Right atrium auricular region (tissue), 2 donors: ENCODE data around the gene MMP13. TPM values are rescaled to one million over a fixed set of nuclear protein-coding genes. Genes with fewer than 3 reads are reported as not detected.

Experiments used
- DNase-seq: peaks from one replicate; pipeline ENCODE4 v3.0.0-alpha.2; 2019; ENCODE audit warnings: low spot score
- H3K27ac ChIP-seq, 2 donors: fragments of 200-600 bp; sonication (generic); 1 replicate in 1 of 2; 2 replicates in 1 of 2; pipeline ENCODE4 v1.5.1; 2016 to 2019
- H3K27me3 ChIP-seq, 2 donors: fragments of 200-600 bp; sonication (generic); one replicate each; pipeline versions ENCODE4 v1.5.1 to v1.6.0; 2017 to 2019
- H3K36me3 ChIP-seq: fragments of 200-600 bp; sonication (generic); one replicate; pipeline ENCODE4 v1.5.1; 2016
- H3K4me1 ChIP-seq, 2 donors: fragments of 200-600 bp; sonication (generic); one replicate each; pipeline versions ENCODE4 v1.5.1 to v1.6.0; 2017 to 2019
- H3K4me3 ChIP-seq, 2 donors: fragments of 200-600 bp; sonication (generic); 1 replicate in 1 of 2; 2 replicates in 1 of 2; pipeline ENCODE4 v1.5.1; 2017 to 2019; ENCODE audit warnings: mild to moderate bottlenecking in 1 of 2, moderate library complexity in 1 of 2
- H3K9me3 ChIP-seq, 2 donors: fragments of 200-600 bp; sonication (generic); one replicate each; pipeline ENCODE4 v1.5.1; 2019
- total RNA-seq, 2 donors: library from RNA; depleted of rRNA; stranded (reverse); fragments of >200 nt; gene quantifications; one replicate each; pipeline ENCODE4 v1.1.0, GENCODE V29; 2016
- TF ChIP-seq, protein P1 (sequence below), 2 donors: fragments of 200-600 bp; sonication (generic); IDR thresholded peaks; one replicate each; pipeline ENCODE4 v1.5.1; 2019; ENCODE audit warnings: antibody characterized with exemption in 2 of 2

Gene MMP13
- total RNA-seq, 2 donors from 2014 or later: not detected

DNA sequence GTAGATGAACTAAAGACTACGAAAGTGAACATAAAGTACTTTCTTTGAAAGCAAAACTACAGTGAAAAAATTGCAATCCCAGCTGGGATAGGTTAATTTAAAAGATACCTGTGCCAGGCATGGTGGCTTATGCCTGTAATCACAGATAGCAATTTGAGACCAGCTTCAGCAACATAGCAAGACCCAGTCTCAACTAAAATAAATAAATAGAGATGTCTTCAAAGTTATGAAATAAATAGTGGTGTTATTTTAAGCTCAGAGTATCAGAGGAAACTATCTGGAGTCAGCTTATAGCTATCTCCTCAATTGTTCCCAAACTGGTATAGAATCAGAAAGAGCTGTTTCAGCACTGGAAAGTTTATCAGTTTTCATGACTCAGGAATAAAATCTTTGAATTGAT lies 17.3 kb upstream of the MMP13 start:
- TF ChIP-seq, protein P1, sequence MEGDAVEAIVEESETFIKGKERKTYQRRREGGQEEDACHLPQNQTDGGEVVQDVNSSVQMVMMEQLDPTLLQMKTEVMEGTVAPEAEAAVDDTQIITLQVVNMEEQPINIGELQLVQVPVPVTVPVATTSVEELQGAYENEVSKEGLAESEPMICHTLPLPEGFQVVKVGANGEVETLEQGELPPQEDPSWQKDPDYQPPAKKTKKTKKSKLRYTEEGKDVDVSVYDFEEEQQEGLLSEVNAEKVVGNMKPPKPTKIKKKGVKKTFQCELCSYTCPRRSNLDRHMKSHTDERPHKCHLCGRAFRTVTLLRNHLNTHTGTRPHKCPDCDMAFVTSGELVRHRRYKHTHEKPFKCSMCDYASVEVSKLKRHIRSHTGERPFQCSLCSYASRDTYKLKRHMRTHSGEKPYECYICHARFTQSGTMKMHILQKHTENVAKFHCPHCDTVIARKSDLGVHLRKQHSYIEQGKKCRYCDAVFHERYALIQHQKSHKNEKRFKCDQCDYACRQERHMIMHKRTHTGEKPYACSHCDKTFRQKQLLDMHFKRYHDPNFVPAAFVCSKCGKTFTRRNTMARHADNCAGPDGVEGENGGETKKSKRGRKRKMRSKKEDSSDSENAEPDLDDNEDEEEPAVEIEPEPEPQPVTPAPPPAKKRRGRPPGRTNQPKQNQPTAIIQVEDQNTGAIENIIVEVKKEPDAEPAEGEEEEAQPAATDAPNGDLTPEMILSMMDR (IDR thresholded peaks at IDR 0.05): no peak
- H3K9me3 ChIP-seq: no peaks in the 10 kb centered on the region
- no peak overlapping the region for H3K4me3 ChIP-seq
- H3K27me3 ChIP-seq: no peaks in the 10 kb centered on the region
- no peak overlapping the region for H3K27ac ChIP-seq
- no peaks in the 10 kb centered on the region for H3K36me3 ChIP-seq
- H3K4me1 ChIP-seq: no peaks in the 10 kb centered on the region
- DNase-seq: no peak

DNA sequence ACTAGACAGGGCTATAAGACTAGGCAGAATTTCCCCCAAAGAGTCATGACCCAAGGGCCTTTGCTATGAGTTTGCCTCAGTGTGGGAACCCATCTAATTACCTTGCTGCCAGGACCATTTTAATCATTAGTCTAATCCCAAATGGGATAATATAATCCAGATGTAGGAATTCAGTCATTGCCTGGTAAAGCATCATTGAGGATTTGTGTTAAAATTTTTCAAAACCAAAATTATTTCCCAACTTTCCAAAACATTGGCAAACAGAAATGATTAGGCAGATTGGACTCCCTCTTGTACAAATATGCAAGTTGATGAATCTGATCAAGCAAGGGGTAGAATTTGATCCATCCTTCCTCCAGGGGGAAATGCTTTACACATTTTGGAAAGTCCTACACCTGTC lies 16.2 kb upstream of the MMP13 start:
- Histone ChIP-seq H3K9me3 (no peaks in the 10 kb centered on the region), H3K36me3 (no peaks in the 10 kb centered on the region), H3K27ac (no peak overlapping the region), H3K27me3 (no peaks in the 10 kb centered on the region), H3K4me3 (no peak overlapping the region), H3K4me1 (no peaks in the 10 kb centered on the region)
- DNase-seq: no peak
- TF ChIP-seq, protein P1 (IDR thresholded peaks at IDR 0.05): no peak

DNA sequence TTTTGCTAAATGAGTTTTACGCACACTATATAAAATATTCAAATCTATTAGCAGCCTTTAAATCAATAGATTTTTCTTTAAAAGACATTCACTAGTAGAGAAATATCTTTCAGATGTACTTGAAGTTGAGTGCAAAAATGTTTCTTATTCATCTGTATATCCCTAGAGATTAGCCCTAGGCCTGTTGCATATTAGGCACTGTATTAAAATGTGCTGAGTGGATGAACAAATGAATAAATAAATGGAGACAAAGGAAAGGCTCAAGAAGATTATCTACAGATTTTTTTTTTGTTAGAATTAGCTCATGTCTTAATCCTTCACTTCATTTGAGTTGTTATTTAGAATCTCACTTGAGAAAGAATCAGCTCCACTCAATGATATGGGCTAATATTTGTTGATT lies 12.0 kb upstream of the MMP13 start:
- Histone ChIP-seq H3K27ac (no peak overlapping the region), H3K4me3 (no peak overlapping the region), H3K4me1 (no peaks in the 10 kb centered on the region), H3K36me3 (no peaks in the 10 kb centered on the region), H3K27me3 (no peaks in the 10 kb centered on the region), H3K9me3 (no peaks in the 10 kb centered on the region)
- DNase-seq: no peak
- TF ChIP-seq, protein P1 (IDR thresholded peaks at IDR 0.05): no peak

DNA sequence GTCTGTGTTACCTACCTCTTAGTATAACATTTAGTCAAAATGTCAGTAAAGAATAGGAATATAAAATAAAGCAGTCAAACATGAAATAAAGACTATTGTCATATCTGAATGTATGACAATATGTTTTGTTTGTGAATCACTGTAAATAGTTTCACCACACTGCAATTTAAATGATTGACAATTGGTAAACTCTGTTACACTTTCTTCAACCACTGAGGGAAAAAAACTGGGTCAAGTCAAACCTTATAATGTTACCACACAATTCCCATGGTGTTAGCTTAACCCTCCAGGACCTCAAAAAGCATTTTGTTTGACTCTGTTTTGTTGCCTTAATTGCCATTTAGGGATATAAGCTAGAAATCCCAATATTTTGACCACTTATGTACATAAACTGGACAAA lies 10.5 kb upstream of the MMP13 start:
- Histone ChIP-seq H3K27ac (no peak overlapping the region), H3K36me3 (no peaks in the 10 kb centered on the region), H3K4me1 (no peaks in the 10 kb centered on the region), H3K27me3 (no peaks in the 10 kb centered on the region), H3K9me3 (no peaks in the 10 kb centered on the region), H3K4me3 (no peak overlapping the region)
- DNase-seq: no peak
- TF ChIP-seq, protein P1 (IDR thresholded peaks at IDR 0.05): no peak

DNA sequence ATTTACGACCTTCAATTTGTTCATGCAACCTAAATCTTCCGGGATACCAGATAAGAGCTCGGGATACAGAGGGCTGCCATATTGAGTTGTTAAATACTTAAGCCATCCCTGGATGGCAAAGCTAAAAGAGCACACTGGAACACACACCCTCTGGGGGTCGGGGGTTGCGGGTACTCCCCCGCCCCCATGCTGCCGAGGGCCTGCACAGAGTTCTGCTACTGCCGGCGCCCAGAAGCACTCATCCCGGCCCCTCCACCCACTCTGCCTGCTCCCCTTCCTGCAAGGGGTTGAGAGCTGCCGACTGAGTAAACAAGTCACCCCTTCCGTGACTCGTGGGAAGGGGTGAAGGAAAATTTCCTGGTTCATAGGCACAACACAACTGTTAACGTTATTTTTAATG lies 9.3 kb upstream of the MMP13 start:
- H3K36me3 ChIP-seq: no peaks in the 10 kb centered on the region
- no peak overlapping the region for H3K4me3 ChIP-seq
- no peaks in the 10 kb centered on the region for H3K9me3 ChIP-seq
- no peak overlapping the region for H3K27ac ChIP-seq
- TF ChIP-seq, protein P1 (IDR thresholded peaks at IDR 0.05): no peak
- no peaks in the 10 kb centered on the region for H3K27me3 ChIP-seq
- DNase-seq: no peak
- no peaks in the 10 kb centered on the region for H3K4me1 ChIP-seq

DNA sequence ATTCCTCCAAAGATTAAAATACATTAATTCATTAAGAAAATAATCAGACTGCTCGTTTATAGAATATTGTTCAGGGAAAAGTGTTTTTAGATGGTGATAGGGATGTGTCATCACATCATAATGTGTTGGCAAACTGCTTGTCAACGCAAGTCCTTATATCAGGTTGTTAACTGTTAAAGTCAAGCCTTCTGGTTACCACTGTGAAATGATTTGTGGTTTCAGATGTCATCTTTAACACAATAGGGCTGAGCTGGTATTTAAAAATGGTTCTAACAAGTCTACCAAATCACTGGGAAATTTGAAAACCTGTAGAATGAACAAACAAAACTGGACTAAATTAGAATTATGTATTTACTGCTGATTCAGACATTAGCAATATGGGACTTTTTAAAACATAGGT lies 2.4 kb upstream of the MMP13 start:
- Histone ChIP-seq H3K4me3 (no peak overlapping the region), H3K27me3 (no peaks in the 10 kb centered on the region), H3K9me3 (no peaks in the 10 kb centered on the region), H3K36me3 (no peaks in the 10 kb centered on the region), H3K4me1 (no peaks in the 10 kb centered on the region), H3K27ac (no peak overlapping the region)
- DNase-seq: no peak
- TF ChIP-seq, protein P1 (IDR thresholded peaks at IDR 0.05): no peak
